Testis (tissue), 3 donors: ENCODE data around the gene ZNF212. TPM values are rescaled to one million over a fixed set of nuclear protein-coding genes. Genes with fewer than 3 reads are reported as not detected.

Experiments
- DNase-seq: peaks from one replicate; pipeline ENCODE4 v3.0.0-alpha.2; 2019
- H3K27ac ChIP-seq, 2 donors: fragments of 200-600 bp; sonication (generic); one replicate each; pipeline ENCODE4 v1.5.1; 2019
- H3K27me3 ChIP-seq: fragments of 200-600 bp; sonication (generic); one replicate; pipeline ENCODE4 v1.5.1; 2019
- H3K36me3 ChIP-seq: fragments of 200-600 bp; sonication (generic); one replicate; pipeline ENCODE4 v1.5.1; 2017; ENCODE audit warnings: low read depth; ENCODE audit errors: missing control alignments
- H3K4me1 ChIP-seq: fragments of 200-600 bp; sonication (generic); one replicate; pipeline ENCODE4 v1.5.1; 2019
- H3K4me3 ChIP-seq, 2 donors: fragments of 200-600 bp; sonication (generic); one replicate each; pipeline ENCODE4 v1.5.1; 2017 to 2019
- H3K9me3 ChIP-seq: fragments of 200-600 bp; sonication (generic); one replicate; pipeline ENCODE4 v1.5.1; 2017
- POLR2A ChIP-seq: fragments of 450-650 bp; IDR thresholded peaks from one replicate; pipeline ENCODE4 v1.6.1; 2017; ENCODE audit warnings: antibody characterized with exemption, mild to moderate bottlenecking, moderate library complexity
- WGBS, 2 donors: methylation state at CpG; one replicate each; pipeline ENCODE4 v1.1.5; 2018; 5-methylcytosine and 5-hydroxymethylcytosine counted together
- intact Hi-C: fragments of 100-400 bp; cut with DNase I; formaldehyde crosslinking; loops from one replicate; pipeline ENCODE4 v1.15.1; 2023; ENCODE audit warnings: low total_unique reads
- polyA plus RNA-seq: library from polyadenylated mRNA; stranded (reverse); fragments of 350-450 nt; fragmentation: Illumina TruSeq; extraction: RNeasy Lipid Tissue Mini Kit (QIAGEN cat#74804); gene quantifications from one replicate; pipeline ENCODE4 v1.2.3, GENCODE V29; 2014; ENCODE audit warnings: low read depth, low replicate concordance; ENCODE audit not compliant: insufficient read depth
- total RNA-seq, 2 donors: library from RNA; depleted of rRNA; stranded (reverse); fragments of >200 nt; gene quantifications; one replicate each; pipeline ENCODE4 v1.2.3, GENCODE V29; 2016
- TF ChIP-seq, protein P1 (sequence below), 3 experiments: fragments of 450-650 bp in 2 of 3; fragments of 200-600 bp in 1 of 3; sonication (generic) in 1 of 3; IDR thresholded peaks; one replicate each; pipeline ENCODE4 v1.5.1; 2016 to 2019; ENCODE audit warnings: antibody characterized with exemption in 3 of 3, mild to moderate bottlenecking in 2 of 3, moderate library complexity in 1 of 3

The ZNF212 gene
- total and polyA plus RNA-seq, 3 donors from 2014 or later: 17.2 to 24.2 (median 23.1) TPM

DNA sequence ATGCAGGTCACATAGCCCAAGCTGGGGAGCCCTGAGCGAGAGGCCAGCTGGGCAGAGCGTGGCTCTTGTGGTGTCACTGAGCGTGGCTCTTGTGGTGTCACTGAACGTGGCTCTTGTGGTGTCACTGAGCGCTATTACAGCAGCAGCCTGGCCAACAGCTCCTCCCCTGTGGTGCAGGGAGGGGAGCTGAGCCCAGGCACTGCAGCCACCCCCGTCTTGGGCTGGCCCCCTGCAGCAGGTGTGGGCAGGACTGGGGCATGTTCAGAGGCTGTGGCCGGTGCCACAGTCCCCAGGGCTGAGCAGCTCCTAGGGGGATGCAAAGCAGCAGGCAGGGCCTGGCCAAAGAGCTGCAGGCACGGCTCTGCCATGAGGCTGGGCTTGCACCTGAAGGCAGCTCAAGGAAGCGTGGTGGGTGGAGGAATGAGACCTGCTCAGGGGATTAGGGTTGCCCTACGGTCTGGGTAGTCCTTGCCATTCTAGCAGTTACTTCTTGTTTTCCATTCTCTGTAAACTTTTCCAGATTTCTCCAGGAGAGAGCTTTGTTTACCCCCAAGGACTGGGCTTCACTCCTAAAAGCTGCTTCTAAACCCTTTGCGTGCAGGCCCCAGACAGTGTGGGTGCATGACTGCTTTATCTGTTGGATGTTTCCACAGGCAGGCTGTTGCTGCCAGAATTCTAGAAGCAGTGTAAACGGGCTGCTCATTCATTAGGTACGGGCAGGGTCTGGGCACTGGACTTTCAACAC, 51.8 kb downstream of the ZNF212 start:
- H3K4me3 ChIP-seq: no peak overlapping the region
- intact Hi-C loops: no loop called here
- H3K27ac ChIP-seq: no peak overlapping the region
- TF ChIP-seq POLR2A: no peak
- TF ChIP-seq, protein P1, sequence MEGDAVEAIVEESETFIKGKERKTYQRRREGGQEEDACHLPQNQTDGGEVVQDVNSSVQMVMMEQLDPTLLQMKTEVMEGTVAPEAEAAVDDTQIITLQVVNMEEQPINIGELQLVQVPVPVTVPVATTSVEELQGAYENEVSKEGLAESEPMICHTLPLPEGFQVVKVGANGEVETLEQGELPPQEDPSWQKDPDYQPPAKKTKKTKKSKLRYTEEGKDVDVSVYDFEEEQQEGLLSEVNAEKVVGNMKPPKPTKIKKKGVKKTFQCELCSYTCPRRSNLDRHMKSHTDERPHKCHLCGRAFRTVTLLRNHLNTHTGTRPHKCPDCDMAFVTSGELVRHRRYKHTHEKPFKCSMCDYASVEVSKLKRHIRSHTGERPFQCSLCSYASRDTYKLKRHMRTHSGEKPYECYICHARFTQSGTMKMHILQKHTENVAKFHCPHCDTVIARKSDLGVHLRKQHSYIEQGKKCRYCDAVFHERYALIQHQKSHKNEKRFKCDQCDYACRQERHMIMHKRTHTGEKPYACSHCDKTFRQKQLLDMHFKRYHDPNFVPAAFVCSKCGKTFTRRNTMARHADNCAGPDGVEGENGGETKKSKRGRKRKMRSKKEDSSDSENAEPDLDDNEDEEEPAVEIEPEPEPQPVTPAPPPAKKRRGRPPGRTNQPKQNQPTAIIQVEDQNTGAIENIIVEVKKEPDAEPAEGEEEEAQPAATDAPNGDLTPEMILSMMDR (IDR thresholded peaks at IDR 0.05): no peak
- H3K9me3 ChIP-seq: no peaks in the 10 kb centered on the region
- no peak for DNase-seq
- no peaks in the 10 kb centered on the region for H3K27me3 ChIP-seq
- no peaks in the 10 kb centered on the region for H3K4me1 ChIP-seq
- WGBS, 2 donors: 86 to 88% methylated on average over 9 to 13 of the region's 13 CpGs
- no peaks in the 10 kb centered on the region for H3K36me3 ChIP-seq

DNA sequence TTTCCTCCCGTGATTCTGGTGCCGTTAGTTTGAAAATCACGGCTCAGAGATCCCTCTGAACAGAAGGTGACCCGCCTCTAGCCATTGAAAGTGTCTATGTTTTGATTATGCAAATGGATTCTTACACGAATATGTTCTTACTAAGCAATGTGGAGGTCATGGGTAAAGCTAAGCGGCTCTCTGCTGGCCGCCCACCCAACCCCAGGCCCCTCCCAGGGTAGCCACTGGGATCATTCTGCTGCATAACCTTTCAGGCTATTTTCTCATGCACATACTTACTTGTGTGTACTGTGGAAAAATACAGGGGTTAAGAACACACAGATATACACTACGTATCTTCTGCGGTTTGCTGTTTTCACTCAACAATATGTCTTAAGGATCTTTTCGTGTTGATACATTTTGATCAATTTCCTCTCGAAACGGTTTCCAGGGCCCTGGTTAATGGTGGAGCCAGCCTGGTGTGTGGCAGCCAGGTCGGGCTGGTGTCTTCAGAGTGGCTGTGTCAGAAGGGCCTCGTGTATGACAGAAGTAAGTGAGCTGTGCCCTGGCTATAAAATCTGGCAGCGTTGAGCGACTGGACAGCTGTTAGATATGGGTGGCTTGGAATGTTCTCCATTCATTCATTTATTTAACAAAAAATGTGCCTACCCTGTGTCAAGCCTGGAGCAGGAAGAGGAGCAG, 52.5 kb downstream of the ZNF212 start:
- 82 to 90% methylated on average over 16 of the region's 16 CpGs for WGBS, 2 donors
- no peaks in the 10 kb centered on the region for H3K9me3 ChIP-seq
- intact Hi-C loops: no loop called here
- H3K36me3 ChIP-seq: no peaks in the 10 kb centered on the region
- H3K4me3 ChIP-seq: no peak overlapping the region
- H3K27ac ChIP-seq: no peak overlapping the region
- no peaks in the 10 kb centered on the region for H3K4me1 ChIP-seq
- H3K27me3 ChIP-seq: no peaks in the 10 kb centered on the region
- no peak for DNase-seq
- TF ChIP-seq POLR2A: no peak
- TF ChIP-seq, protein P1 (IDR thresholded peaks at IDR 0.05): no peak

DNA sequence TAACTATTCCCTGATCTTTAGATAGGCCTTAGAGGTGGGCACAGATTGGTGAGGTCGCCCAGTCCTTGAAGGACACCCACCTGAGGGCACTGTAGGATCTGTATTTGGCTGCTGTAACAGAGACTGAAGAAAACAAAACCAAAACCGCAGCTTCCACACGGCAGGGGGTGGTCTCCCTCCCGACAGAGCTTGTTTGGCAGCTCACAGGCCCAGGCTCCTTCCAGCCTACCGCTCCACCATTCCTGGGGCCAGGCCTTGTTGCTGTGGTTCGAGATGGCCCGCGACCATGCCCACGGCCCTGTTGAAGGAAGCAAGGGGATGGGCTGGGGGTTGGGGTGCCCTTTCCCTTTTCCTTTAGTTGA, 53.0 kb downstream of the ZNF212 start:
- WGBS, 2 donors: 74 to 85% methylated on average over 5 to 9 of the region's 9 CpGs
- H3K9me3 ChIP-seq: no peaks in the 10 kb centered on the region
- no peak for TF ChIP-seq POLR2A
- TF ChIP-seq, protein P1 (IDR thresholded peaks at IDR 0.05): no peak
- no peak overlapping the region for H3K27ac ChIP-seq
- H3K36me3 ChIP-seq: no peaks in the 10 kb centered on the region
- H3K27me3 ChIP-seq: no peaks in the 10 kb centered on the region
- H3K4me1 ChIP-seq: no peaks in the 10 kb centered on the region
- DNase-seq: no peak
- no peak overlapping the region for H3K4me3 ChIP-seq
- intact Hi-C loops: no loop called here

DNA sequence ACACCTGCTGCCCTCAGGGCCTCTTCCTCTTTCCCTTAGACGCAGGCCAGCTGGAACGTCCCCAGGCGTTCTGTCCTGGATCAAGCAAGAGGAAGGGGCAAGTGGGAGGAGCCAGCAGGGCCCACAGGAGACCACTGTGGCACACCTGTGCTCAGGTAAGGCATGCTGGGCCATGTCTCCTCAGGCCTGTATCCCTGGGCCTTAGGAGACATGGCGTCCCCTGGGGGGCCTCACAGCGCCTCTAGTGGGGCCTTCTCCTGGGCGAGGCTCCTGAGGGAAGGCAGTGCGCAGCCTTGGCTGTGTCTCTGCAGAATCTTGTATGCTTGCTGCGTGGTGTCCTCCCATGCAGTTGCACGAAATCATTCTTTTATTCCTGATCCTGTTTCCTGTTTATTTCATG, 53.9 kb downstream of the ZNF212 start:
- no peaks in the 10 kb centered on the region for H3K36me3 ChIP-seq
- TF ChIP-seq POLR2A: no peak
- TF ChIP-seq, protein P1 (IDR thresholded peaks at IDR 0.05): no peak
- intact Hi-C loops: no loop called here

More for the DNA sequence above, 53.9 kb downstream of the ZNF212 start:
- Histone ChIP-seq H3K4me3 (no peak overlapping the region), H3K4me1 (no peaks in the 10 kb centered on the region), H3K27me3 (no peaks in the 10 kb centered on the region), H3K27ac (no peak overlapping the region), H3K9me3 (no peaks in the 10 kb centered on the region)
- DNase-seq: no peak
- 92 to 94% methylated on average over 5 to 9 of the region's 9 CpGs for WGBS, 2 donors
